CD4-positive, alpha-beta T cell treated with Interleukin-21 for 1 hour (primary cell): Measurements from ENCODE around the gene NOD1.
A peak's percentile ranks its signal among the peaks of the same experiment; 100 is the strongest.
"Not testable (repeated sequence)": the region's sequence is repeated elsewhere in the genome, so short reads cannot be mapped to it uniquely, and the experiment has no call there.

Experiments
- DNase-seq: peaks from one replicate; pipeline ENCODE4 v3.0.0-alpha.2; 2020

The NOD1 gene

DNA sequence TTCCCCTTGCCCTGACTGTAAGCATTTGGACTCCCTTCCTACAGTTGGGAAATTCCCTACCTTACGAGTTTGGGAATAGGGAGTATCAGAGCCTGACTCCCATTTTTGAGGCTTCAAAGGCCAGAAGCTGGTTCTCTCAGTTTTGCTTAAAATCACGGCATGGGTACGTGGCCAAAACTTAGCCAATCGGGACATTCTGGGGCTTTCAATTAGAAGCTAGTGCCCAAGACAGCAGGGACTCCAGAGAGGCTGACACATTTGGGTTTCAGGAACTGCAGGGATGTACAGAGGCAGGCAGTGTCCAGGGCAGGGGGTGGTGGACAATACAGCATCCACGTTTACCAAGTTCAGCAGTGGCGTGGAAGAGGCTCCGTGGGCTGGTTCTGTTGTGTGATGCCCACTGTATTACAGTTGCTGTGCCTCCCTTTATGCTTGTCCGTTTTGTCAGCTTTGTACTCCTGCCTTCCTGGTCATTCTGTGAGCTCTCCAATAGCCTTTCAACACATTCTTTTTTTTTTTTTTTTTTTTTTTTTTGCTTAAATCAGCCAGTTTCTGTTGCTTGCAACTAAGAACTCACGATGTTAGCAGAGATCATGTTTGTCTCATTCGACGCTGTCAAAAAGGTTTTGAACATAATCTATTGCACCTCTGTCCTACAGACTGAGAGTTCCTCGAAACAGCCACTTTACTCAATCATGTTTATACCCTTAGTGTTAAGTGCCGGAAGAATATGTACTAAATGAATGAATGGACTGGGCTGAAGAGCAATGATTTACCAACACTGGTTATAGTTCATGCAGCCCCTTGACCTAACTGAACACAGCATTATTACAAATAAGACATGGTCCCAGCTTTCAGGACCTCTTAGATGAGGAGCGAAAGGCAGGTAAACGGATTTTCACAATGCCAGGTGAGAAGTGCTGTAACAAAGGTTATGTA lies 25.0 kb upstream of the NOD1 start:
- no peak for DNase-seq

DNA sequence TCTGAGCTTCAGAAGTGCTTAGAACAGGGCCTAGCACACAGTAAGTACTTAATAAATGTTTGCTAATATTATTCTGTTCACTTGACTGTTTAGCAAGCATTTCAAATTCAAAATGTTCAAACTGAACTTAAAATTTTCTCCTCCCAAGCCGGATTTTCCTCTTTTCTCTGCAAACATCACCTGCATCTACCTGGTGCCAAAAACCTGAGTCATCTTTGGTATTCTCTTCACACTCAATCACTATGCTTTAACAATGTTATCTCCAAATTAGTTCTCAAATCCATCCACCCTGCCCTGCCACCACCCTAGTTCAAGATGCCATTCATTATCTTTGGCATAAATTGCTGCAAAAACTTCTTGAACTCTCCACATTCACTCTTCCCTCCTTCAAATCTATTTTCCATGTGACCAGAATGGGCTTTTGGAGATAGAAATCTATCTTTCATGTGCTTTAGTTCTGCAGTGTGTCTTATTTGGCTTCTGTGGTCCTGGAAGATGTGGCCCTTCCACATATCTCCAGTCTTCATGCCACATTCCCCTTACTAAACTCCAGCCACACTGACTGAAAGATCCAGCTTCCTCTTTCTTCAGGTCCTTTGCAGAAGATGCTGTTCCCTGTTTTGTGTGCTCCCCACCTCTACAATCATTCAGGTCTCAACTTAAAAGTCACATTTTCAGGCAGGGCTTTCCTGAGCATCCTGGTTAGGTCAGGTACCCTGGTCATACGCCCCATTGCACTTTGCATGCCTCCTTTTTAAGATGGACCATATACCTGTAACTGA lies 24.1 kb upstream of the NOD1 start:
- DNase-seq = no peak

- DNase-seq = no peak
Measured at GRCh38 chr7:30501264-30501663, 22.7 kb upstream of the NOD1 start.

GRCh38 chr7:30493228-30493627 lies 14.6 kb upstream of the NOD1 start:
- no peak for DNase-seq

GRCh38 chr7:30491417-30491816 lies 12.8 kb upstream of the NOD1 start:
- DNase-seq = no peak

GRCh38 chr7:30487371-30487770 lies 8.8 kb upstream of the NOD1 start:
- DNase-seq = no peak

- DNase-seq = no peak
Measured at GRCh38 chr7:30485667-30486066, 7.1 kb upstream of the NOD1 start.

DNA sequence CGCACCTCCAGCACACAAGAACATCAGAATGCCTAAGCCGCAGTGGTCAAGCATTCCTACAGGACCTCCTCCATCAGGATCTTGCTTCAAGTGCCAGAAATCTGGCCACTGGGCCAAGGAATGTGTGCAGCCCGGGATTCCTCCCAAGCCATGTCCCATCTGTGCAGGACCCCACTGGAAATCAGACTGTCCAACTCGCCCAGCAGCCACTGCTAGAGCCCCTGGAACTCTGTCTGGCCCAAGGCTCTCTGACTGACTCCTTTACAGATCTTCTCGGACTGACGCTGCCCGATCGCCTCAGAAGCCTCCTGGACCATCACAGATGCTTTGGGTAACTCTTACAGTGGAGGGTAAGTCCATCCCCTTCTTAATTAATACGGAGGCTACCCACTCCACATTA lies 2.8 kb upstream of the NOD1 start:
- not testable (repeated sequence) for DNase-seq

DNA sequence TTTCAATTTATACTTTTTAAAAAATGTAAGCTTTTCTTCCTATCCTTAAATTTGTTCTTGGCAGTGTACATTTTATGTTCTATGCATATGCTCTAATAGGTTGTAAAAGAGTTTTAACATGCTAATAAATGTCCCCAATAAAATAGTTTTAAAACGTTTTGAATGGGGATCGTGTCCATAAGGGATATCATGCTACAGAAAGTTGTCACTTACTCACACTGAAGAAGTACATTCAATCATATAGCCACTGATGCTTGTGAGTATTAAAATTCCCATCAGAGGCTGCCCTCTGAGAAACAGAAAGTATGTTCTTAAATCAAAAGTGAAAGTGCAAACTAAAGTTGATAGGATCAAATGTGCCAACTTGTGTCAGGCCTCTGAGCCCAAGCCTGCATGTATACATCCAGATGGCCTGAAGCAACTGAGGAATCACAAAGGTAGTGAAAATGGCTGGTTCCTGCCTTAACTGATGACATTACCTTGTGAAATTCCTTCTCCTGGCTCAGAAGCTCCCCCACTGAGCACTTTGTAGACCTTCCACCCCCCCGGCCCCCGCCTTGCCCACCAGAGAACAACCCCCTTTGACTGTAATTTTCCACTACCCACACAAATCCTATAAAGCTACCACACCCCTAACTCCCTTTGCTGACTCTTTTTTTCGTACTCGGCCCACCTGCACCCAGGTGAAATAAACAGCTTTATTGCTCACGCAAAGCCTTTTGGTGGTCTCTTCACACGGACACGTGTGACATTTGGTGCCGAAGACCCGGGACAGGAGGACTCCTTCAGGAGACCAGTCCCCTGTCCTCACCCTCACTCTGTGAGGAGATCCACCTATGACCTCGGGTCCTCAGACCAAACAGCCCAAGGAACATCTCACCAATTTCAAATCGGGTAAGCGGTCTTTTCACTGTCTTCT lies 877 bp upstream of the NOD1 start:
- peak; percentile 61 for DNase-seq

DNA sequence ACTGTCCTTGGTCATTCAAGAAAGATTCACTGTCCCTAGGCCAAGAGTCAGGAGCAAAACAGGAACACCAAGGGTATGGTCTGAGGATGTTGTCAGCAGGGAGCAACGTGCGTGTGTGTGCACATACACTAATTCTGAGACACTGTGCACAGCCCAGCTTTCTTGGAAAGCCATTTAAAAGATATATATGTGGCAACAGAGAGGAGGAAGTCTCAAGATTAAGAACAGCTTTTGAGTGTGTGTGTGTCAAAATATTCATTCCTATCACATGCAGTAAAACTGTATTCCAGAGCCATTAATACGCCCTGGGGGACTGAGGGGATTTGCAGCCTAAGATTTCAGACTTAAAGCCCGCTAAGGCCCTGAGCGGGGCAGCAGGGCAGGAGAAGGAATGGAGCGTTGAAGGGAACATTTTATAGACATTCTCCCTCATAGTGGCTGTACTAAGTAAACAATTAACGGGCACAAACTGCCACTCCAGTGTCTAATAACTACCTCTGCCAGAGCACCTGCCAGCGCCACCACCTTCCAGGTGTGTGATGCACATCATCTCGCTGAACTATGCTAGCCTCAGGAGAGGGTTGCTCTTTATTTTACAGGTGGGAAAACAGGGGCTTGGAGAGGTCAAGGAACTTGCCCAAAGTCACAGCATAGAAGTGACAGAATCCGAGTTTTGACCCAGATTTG lies 2.0 kb downstream of the NOD1 start:
- DNase-seq = no peak

DNA sequence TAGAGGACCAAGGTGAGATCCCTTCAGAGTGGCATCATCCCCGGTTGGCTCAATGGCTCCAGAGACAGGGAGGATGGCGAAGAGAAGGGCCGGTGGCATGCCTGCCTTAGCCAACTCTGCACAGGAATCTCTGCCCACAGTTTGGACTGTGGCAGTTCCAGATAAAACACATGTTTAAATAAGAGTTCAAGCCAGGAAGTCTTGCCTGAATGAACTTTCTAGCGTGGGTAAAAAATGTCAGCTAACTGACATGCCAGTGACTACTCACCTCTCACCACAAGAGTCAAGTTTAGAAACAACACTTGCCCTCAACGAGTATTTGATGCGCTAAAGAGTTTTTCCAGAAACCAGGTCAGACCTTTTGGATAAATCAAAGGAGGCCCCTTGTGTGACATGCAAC lies 3.0 kb downstream of the NOD1 start:
- no peak for DNase-seq

DNA sequence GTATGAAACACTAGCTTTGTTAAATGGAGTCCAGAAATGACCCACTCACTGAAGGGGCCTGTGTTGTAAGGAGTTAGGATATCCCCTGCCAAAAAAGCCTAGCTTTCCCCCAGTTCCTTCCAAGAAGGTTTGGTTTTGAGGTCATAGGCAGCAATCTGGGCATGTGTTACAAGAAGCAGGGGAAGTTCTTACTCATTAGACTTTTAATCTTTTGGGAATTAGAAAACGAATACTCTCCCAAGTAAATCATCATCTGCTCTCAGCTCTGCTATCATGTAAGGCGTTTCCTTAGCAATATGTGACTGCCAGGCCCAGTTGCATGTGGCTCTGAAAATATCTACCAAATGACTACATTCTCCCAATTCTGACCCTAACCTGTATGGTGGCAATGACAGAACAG lies 3.7 kb downstream of the NOD1 start:
- DNase-seq = no peak

- DNase-seq = no peak
Measured at GRCh38 chr7:30474485-30474884, 4.1 kb downstream of the NOD1 start.

DNA sequence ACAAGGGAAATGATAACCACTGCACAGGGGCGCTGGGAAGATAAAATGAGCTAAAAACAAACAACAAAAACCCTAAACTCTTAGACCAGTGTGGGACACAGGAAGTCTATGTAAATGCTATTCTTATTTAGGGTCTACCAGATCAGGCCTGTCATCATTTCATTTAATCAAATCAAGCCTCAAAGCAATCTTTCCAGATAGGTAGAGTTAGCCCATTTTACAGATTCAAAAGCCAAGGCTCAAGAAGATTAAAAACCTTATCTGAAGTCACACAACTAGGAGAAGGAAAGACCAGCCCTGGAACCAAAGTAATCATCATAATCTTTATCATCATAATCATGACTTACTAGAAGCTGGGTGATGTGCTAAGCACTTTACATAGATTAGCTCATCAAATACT lies 4.7 kb downstream of the NOD1 start:
- DNase-seq = no peak

DNA sequence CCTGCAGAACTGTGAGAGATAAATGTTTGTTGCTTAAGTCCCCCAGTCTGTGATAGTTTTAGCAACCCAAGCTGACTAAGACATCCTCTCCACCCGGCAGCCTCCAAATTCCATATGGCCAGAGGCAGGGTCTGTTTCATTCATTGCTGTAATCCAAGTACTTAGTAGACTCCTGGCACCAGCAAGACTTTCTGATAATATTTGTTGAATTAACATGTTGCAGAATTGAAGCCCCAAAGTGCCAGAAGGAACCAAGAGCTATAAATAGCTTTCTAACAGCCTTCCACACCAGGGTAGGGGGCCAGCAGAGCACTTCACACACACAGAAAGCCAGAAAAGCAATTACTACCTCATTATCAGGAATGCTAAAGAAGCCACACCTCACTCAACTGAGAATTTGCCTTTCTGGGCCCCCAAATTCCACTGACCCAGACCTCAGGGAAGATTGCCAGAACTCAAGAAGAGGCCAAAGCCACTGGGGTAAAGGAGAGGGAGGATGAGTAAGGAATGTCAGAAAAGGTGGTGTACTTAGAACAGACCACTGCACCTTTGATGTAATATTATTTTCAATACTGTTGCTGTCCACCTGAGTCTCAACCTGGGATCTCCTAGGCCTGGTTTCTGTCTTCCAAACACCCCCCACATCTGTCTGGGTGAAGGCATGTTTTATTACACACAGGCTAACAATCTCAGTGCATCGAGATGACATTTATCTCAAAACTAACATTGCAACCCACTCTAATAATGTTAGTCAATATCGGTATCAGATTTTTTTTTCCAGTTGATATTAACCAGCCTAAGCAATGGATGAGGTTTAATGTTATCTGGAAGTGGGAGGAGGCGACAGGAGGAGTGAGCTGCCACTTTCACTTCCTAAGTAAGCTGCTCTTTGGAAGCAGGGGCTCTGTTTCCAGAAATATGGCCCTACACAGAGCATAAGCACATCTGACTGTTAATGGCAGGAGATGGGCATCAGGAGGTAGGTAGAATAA lies 5.5 kb downstream of the NOD1 start:
- DNase-seq = no peak

GRCh38 chr7:30472081-30472783 lies 6.4 kb downstream of the NOD1 start:
- DNase-seq = no peak

GRCh38 chr7:30471205-30471604 lies 7.4 kb downstream of the NOD1 start:
- DNase-seq = no peak

DNA sequence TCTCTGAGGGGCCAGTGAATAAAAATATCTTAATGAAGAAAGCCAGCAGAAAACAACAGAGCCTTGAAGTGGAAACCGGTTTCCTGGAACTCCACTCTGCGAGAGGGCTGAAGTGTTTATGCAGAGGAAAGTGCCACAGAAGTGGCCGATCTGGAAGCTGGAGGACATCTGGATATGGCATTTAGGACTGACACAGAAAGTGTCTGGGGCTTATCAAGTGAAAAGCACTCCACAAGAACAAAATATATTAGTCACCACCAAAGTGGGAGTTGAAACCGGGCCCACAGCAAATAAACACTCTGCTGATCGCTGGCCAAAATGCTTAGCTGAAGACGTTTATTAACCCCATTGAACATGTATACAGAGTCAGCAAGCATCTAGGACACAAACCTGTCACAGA lies 7.8 kb downstream of the NOD1 start:
- DNase-seq = no peak

DNA sequence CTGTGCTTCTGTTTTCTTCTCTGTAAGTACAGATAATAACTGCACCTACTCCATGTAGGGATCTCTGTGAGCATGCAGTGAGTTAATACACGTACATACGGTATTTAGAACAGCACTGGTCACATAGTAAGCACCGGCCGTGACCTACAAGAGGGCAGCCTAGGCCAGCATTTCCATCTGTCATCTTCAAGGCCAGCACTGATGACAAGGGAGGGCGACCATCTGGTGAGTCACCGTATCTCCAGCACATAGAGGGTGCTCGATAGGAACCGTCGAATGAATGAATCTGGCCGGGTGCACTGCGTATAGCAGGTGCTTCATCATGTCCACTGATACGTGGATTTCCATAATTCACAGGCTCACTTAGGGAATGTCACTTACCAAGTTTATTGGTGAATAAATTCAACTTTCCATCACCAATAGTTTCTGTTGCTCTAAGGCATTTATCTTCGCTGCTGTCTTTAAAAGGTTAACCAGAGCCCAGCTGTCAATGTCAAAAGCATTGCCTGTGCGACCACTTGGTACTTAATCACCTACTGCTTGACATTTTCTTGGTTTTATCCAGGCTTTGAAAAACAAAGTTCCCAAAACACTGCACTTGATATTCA lies 8.3 kb downstream of the NOD1 start:
- no peak for DNase-seq

DNA sequence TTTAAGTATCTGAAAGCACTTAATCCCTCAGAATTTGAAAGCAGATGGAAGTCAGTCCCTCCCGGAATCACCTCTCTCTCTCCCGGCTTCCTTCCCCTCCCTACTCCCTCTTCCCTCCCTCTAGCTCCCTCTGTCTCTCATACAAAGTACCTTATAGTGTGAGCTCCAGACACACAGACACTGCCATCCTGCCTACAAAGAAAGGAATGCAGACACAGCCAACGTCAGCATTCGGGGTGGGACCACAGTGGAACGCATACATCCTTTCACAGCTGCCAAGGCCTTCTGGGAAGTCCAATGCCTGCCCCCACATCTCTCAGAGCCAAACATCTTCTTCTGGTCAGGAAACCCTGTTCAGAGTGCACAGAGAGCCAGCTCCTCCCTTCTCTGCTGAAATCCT lies 9.3 kb downstream of the NOD1 start:
- no peak for DNase-seq
